Activated CD8-positive, alpha-beta T cell treated with anti-CD3 and anti-CD28 coated beads, Interleukin-2, amount 10 ng/mL, durations not matched to agents 7 days and 5 days (primary cell): Measurements from ENCODE around the gene CD160. TPM values are rescaled to one million over a fixed set of nuclear protein-coding genes. Genes with fewer than 3 reads are reported as not detected.
"Not testable (repeated sequence)": the region's sequence is repeated elsewhere in the genome, so short reads cannot be mapped to it uniquely, and the experiment has no call there.

ENCODE experiments used
- ATAC-seq: fragments of 150-1000 bp; cut with Tn5 transposase; one replicate; pipeline ENCODE4 v1.10.0; 2021; ENCODE audit warnings: moderate library complexity
- CTCF ChIA-PET: fragments of 350-600 bp; sonication (Branson Sonifier 250); formaldehyde crosslinking; loops from one replicate; lab custom pipeline; 2021; ENCODE audit warnings: antibody characterized with exemption; lab: Charles Lee
- POLR2A ChIA-PET: fragments of 350-600 bp; sonication (Branson Sonifier 250); formaldehyde crosslinking; loops from one replicate; lab custom pipeline; 2021; ENCODE audit warnings: antibody characterized with exemption; lab: Charles Lee
- DNase-seq: peaks from one replicate; pipeline ENCODE4 v3.0.0-alpha.2; 2020
- H3K27ac Mint-ChIP-seq: one replicate; pipeline ENCODE4 v1.8.0; 2021; ENCODE audit warnings: mild to moderate bottlenecking, mixed read lengths
- H3K27me3 Mint-ChIP-seq: one replicate; pipeline ENCODE4 v1.8.0; 2021; ENCODE audit warnings: low read depth, mixed read lengths
- H3K36me3 Mint-ChIP-seq: one replicate; pipeline ENCODE4 v1.8.0; 2021; ENCODE audit warnings: low read depth, mixed read lengths
- H3K4me1 Mint-ChIP-seq: one replicate; pipeline ENCODE4 v1.8.0; 2021; ENCODE audit warnings: low read depth, mixed read lengths
- H3K4me3 Mint-ChIP-seq: one replicate; pipeline ENCODE4 v1.8.0; 2021; ENCODE audit warnings: mild to moderate bottlenecking, mixed read lengths
- H3K9me3 Mint-ChIP-seq: one replicate; pipeline ENCODE4 v1.8.0; 2022; ENCODE audit warnings: mixed read lengths; ENCODE audit not compliant: insufficient read depth
- total RNA-seq, 2 experiments: library from RNA; stranded (reverse); gene quantifications; one replicate each; pipeline ENCODE4 v1.2.3, GENCODE V29; 2021

Gene CD160
- total RNA-seq, 2 experiments from 2014 or later, result 2.4 to 3.1 TPM

- POLR2A ChIA-PET, H3K27me3 Mint-ChIP-seq: not testable (repeated sequence)
Measured at GRCh38 chr1:145762001-145762400, 42.7 kb downstream of the CD160 start.

GRCh38 chr1:145764231-145764940, 45.1 kb downstream of the CD160 start:
- H3K4me1 Mint-ChIP-seq, POLR2A ChIA-PET, H3K9me3 Mint-ChIP-seq, H3K27ac Mint-ChIP-seq, CTCF ChIA-PET, H3K4me3 Mint-ChIP-seq, H3K27me3 Mint-ChIP-seq, ATAC-seq, DNase-seq: not testable (repeated sequence)
- H3K36me3 Mint-ChIP-seq, result peaks cover 50% of the 10 kb centered on the region

More at GRCh38 chr1:145762001-145762400, 42.7 kb downstream of the CD160 start:
- H3K27ac Mint-ChIP-seq, H3K4me1 Mint-ChIP-seq, ATAC-seq, CTCF ChIA-PET, H3K9me3 Mint-ChIP-seq, H3K4me3 Mint-ChIP-seq, DNase-seq: not testable (repeated sequence)
- H3K36me3 Mint-ChIP-seq, result peaks cover 48% of the 10 kb centered on the region

- H3K9me3 Mint-ChIP-seq, H3K4me1 Mint-ChIP-seq, H3K27me3 Mint-ChIP-seq, H3K27ac Mint-ChIP-seq, DNase-seq, CTCF ChIA-PET, POLR2A ChIA-PET, ATAC-seq, H3K4me3 Mint-ChIP-seq: not testable (repeated sequence)
- H3K36me3 Mint-ChIP-seq, result peaks cover 49% of the 10 kb centered on the region
Measured at GRCh38 chr1:145765127-145765526, 45.8 kb downstream of the CD160 start.

GRCh38 chr1:145765585-145766360, 46.5 kb downstream of the CD160 start:
- H3K4me3 Mint-ChIP-seq, H3K9me3 Mint-ChIP-seq, H3K27me3 Mint-ChIP-seq, CTCF ChIA-PET, H3K27ac Mint-ChIP-seq, DNase-seq, H3K4me1 Mint-ChIP-seq, POLR2A ChIA-PET, ATAC-seq: not testable (repeated sequence)
- H3K36me3 Mint-ChIP-seq, result peaks cover 44% of the 10 kb centered on the region

GRCh38 chr1:145766926-145767325, 47.6 kb downstream of the CD160 start:
- H3K9me3 Mint-ChIP-seq, POLR2A ChIA-PET, H3K27ac Mint-ChIP-seq, ATAC-seq, DNase-seq, H3K27me3 Mint-ChIP-seq, CTCF ChIA-PET, H3K4me3 Mint-ChIP-seq, H3K4me1 Mint-ChIP-seq: not testable (repeated sequence)
- H3K36me3 Mint-ChIP-seq, result peaks cover 44% of the 10 kb centered on the region

- H3K27me3 Mint-ChIP-seq, H3K9me3 Mint-ChIP-seq, H3K4me1 Mint-ChIP-seq, POLR2A ChIA-PET, H3K27ac Mint-ChIP-seq, H3K4me3 Mint-ChIP-seq, CTCF ChIA-PET, ATAC-seq, DNase-seq: not testable (repeated sequence)
- peaks cover 45% of the 10 kb centered on the region for H3K36me3 Mint-ChIP-seq
Measured at GRCh38 chr1:145768004-145768403, 48.7 kb downstream of the CD160 start.

GRCh38 chr1:145771056-145771455, 51.8 kb downstream of the CD160 start:
- ChIA-PET CTCF (interaction anchor here (0.7 kb wide), 1 partner anchor 74 kb away, joined by 3 read pairs; the partner anchor contains the start of gene NUDT17), POLR2A (no interaction called here)
- Mint-ChIP-seq H3K4me1 (peaks cover 10% of the 10 kb centered on the region), H3K36me3 (peaks cover 38% of the 10 kb centered on the region), H3K4me3 (no peak overlapping the region), H3K27me3 (no peaks in the 10 kb centered on the region), H3K9me3 (no peaks in the 10 kb centered on the region), H3K27ac (no peak overlapping the region)
- ATAC-seq, result no peak
- no peak for DNase-seq

GRCh38 chr1:145773423-145773822, 54.1 kb downstream of the CD160 start:
- ATAC-seq, result no peak
- Mint-ChIP-seq H3K27me3 (no peaks in the 10 kb centered on the region), H3K4me3 (no peak overlapping the region), H3K36me3 (peaks cover 32% of the 10 kb centered on the region), H3K4me1 (peaks cover 10% of the 10 kb centered on the region), H3K27ac (peak overlapping the region; percentile 26), H3K9me3 (no peaks in the 10 kb centered on the region)
- no peak for DNase-seq
- ChIA-PET CTCF (interaction anchor here (0.8 to 1.9 kb wide), 6 partner anchors 8 to 51 kb away, joined by 3 to 8 read pairs (median 4); no protein-coding TSS in a partner anchor), POLR2A (no interaction called here)

GRCh38 chr1:145777357-145778145, 58.3 kb downstream of the CD160 start:
- ATAC-seq (no peak), DNase-seq (no peak)
- no peaks in the 10 kb centered on the region for H3K27me3 Mint-ChIP-seq
- no peak overlapping the region for H3K27ac Mint-ChIP-seq
- H3K4me3 Mint-ChIP-seq, result no peak overlapping the region
- ChIA-PET CTCF (interaction anchor here (1.0 to 1.3 kb wide), 2 partner anchors 26 to 57 kb away, joined by 3 read pairs; no protein-coding TSS in a partner anchor), POLR2A (no interaction called here)
- H3K9me3 Mint-ChIP-seq, result no peaks in the 10 kb centered on the region
- peaks cover 23% of the 10 kb centered on the region for H3K36me3 Mint-ChIP-seq
- peaks cover 10% of the 10 kb centered on the region for H3K4me1 Mint-ChIP-seq

GRCh38 chr1:145778146-145778540, 58.8 kb downstream of the CD160 start:
- CTCF ChIA-PET, result interaction anchor here (1.1 to 1.3 kb wide), 2 partner anchors 18 to 27 kb away, joined by 3 read pairs; no protein-coding TSS in a partner anchor
- peaks cover 10% of the 10 kb centered on the region for H3K4me1 Mint-ChIP-seq

GRCh38 chr1:145782272-145783099, 63.2 kb downstream of the CD160 start:
- CTCF ChIA-PET, result interaction anchor here (1.0 to 1.6 kb wide), 4 partner anchors 9 to 62 kb away, joined by 3 to 4 read pairs (median 4); no protein-coding TSS in a partner anchor
- no peak overlapping the region for H3K27ac Mint-ChIP-seq
- H3K36me3 Mint-ChIP-seq, result peaks cover 32% of the 10 kb centered on the region

More at GRCh38 chr1:145778146-145778540, 58.8 kb downstream of the CD160 start:
- POLR2A ChIA-PET, result interaction anchor here (0.9 kb wide), 1 partner anchor 21 kb away, joined by 3 read pairs; no protein-coding TSS in a partner anchor
- H3K4me3 Mint-ChIP-seq, result no peak overlapping the region
- no peaks in the 10 kb centered on the region for H3K27me3 Mint-ChIP-seq
- DNase-seq, result no peak
- no peak overlapping the region for H3K27ac Mint-ChIP-seq
- H3K9me3 Mint-ChIP-seq, result no peaks in the 10 kb centered on the region
- ATAC-seq, result no peak
- peaks cover 19% of the 10 kb centered on the region for H3K36me3 Mint-ChIP-seq

More at GRCh38 chr1:145782272-145783099, 63.2 kb downstream of the CD160 start:
- H3K9me3 Mint-ChIP-seq, result no peaks in the 10 kb centered on the region
- DNase-seq (no peak), ATAC-seq (no peak)
- POLR2A ChIA-PET, result no interaction called here
- H3K4me3 Mint-ChIP-seq, result no peak overlapping the region
- no peaks in the 10 kb centered on the region for H3K27me3 Mint-ChIP-seq
- H3K4me1 Mint-ChIP-seq, result peaks cover 25% of the 10 kb centered on the region
